K562 (cell line): ENCODE data around the gene APBB2. TPM values are rescaled to one million over a fixed set of nuclear protein-coding genes. Genes with fewer than 3 reads are reported as not detected.

Experiments used
- ATAC-seq: fragments of 200-7000 bp; cut with Tn5 transposase; 3 replicates; pipeline ENCODE4 v1.9.1; 2020; ENCODE audit warnings: moderate library complexity
- BruUV-seq: library from RNA; stranded (reverse); fragments of 400-500 nt; replicated peaks from 2 replicates; lab custom pipeline; 2021; lab: Mats Ljungman, UMichigan
- CTCF ChIA-PET: fragments of 300-600 bp; formaldehyde crosslinking; extraction: SDS; loops from one replicate; lab custom pipeline; 2021; ENCODE audit warnings: low intra/inter-chr PET ratio; lab: Yijun Ruan, JAX
- POLR2A ChIA-PET: fragments of 300-600, 350-650 bp; sonication (Branson Sonifier 250); formaldehyde crosslinking; extraction: SDS; loops from one replicate; lab custom pipeline; 2021; ENCODE audit warnings: antibody characterized with exemption, inconsistent platforms; lab: Yijun Ruan, JAX
- DNase-seq, 4 experiments: peaks; one replicate each; pipeline versions ENCODE4 v3.0.0 to v3.0.0-alpha.2; 2011 to 2018; ENCODE audit warnings: low spot score in 3 of 4, mixed read lengths in 3 of 4; ENCODE audit errors: extremely low read depth in 1 of 4
- FAIRE-seq: peaks from 2 replicates; lab custom pipeline; 2011; peaks lifted over from hg19 to GRCh38; lab: Jason Lieb, UNC
- H2AFZ ChIP-seq: 2 replicates; pipeline ENCODE4 v1.6.0; 2011; ENCODE audit warnings: low read depth, low read length, control low read depth, inconsistent platforms
- H3K27ac ChIP-seq: fragments of 200-600 bp; 3 replicates; pipeline ENCODE4 v1.8.0; 2011; ENCODE audit warnings: low read depth, mild to moderate bottlenecking, control low read depth, inconsistent platforms, low read length, moderate library complexity, mixed read lengths; ENCODE audit errors: extremely low read depth
- H3K27me3 ChIP-seq, 2 experiments: fragments of 300-600 bp in 1 of 2; 2 replicates in 1 of 2; 3 replicates in 1 of 2; pipeline versions ENCODE4 v1.6.0 to v1.8.0; 2011; ENCODE audit warnings: inconsistent platforms in 2 of 2, low read length in 2 of 2, mild to moderate bottlenecking in 1 of 2, mixed read lengths in 1 of 2, moderate library complexity in 1 of 2; ENCODE audit not compliant: control insufficient read depth in 2 of 2, insufficient read depth in 2 of 2
- H3K36me3 ChIP-seq: fragments of 300-600 bp; 3 replicates; pipeline ENCODE4 v1.8.0; 2011; ENCODE audit warnings: mild to moderate bottlenecking, low read length, inconsistent platforms; ENCODE audit not compliant: control insufficient read depth, insufficient read depth
- H3K4me1 ChIP-seq, 2 experiments: fragments of 200-600 bp in 1 of 2; replicated peaks in 1 of 2; 2 replicates in 1 of 2; 3 replicates in 1 of 2; pipeline versions ENCODE4 v1.5.1 to v1.8.0; 2011; ENCODE audit warnings: inconsistent platforms in 2 of 2, low read length in 2 of 2, mild to moderate bottlenecking in 1 of 2, mixed read lengths in 1 of 2, moderate library complexity in 1 of 2; ENCODE audit not compliant: control insufficient read depth in 2 of 2, insufficient read depth in 2 of 2
- H3K4me2 ChIP-seq: 2 replicates; pipeline ENCODE4 v1.6.1; 2011; ENCODE audit warnings: low read length, control low read depth, inconsistent platforms, mixed read lengths; ENCODE audit not compliant: insufficient read depth
- H3K4me3 ChIP-seq: fragments of 200-600 bp; sonication (generic), shearing (Covaris generic); 2 replicates; pipeline ENCODE4 v1.5.1; 2016; ENCODE audit warnings: control low read depth, inconsistent platforms
- H3K79me2 ChIP-seq: fragments of 200-600 bp; 3 replicates; pipeline ENCODE4 v1.8.0; 2011; ENCODE audit warnings: low read length, inconsistent platforms; ENCODE audit not compliant: control insufficient read depth, insufficient read depth
- H3K9ac ChIP-seq, 2 experiments: 2 replicates each; pipeline versions ENCODE4 v1.6.0 to v1.6.1; 2011; ENCODE audit warnings: low read depth in 2 of 2, low read length in 2 of 2, control low read depth in 1 of 2, inconsistent platforms in 1 of 2, mild to moderate bottlenecking in 1 of 2, mixed read lengths in 1 of 2; ENCODE audit not compliant: insufficient read depth in 1 of 2
- H3K9me1 ChIP-seq: one replicate; pipeline ENCODE4 v1.6.0; 2011; ENCODE audit warnings: inconsistent platforms, mild to moderate bottlenecking, low read length, moderate library complexity; ENCODE audit not compliant: control insufficient read depth, insufficient read depth
- H3K9me3 ChIP-seq: replicated peaks from 2 replicates; pipeline ENCODE4 v1.5.1; 2011; ENCODE audit warnings: low read depth, low read length, inconsistent platforms; ENCODE audit not compliant: control insufficient read depth, insufficient read depth
- H4K20me1 ChIP-seq: replicated peaks from 2 replicates; pipeline ENCODE4 v1.6.1; 2011; ENCODE audit warnings: low read length, inconsistent platforms, mixed read lengths; ENCODE audit not compliant: control insufficient read depth, insufficient read depth
- BHLHE40 ChIP-seq: IDR thresholded peaks from 2 replicates; pipeline ENCODE4 v1.6.1; 2011; ENCODE audit warnings: low read length, improper control_type of control experiment
- DMBX1 ChIP-seq: fragments of 250-450 bp; sonication (Bioruptor Pico); IDR thresholded peaks from 2 replicates; pipeline ENCODE4 v1.8.0; 2022; ENCODE audit warnings: inconsistent platforms, mild to moderate bottlenecking, moderate library complexity, borderline replicate concordance
- ILK ChIP-seq: fragments of 450-650 bp; IDR thresholded peaks from 2 replicates; pipeline ENCODE4 v1.6.1; 2016; ENCODE audit warnings: missing genetic modification characterization, low read depth, mild to moderate bottlenecking, missing compliant biosample characterization, moderate library complexity, borderline replicate concordance
- KAT2B ChIP-seq: IDR thresholded peaks from one replicate; pipeline ENCODE4 v1.6.1; 2012; ENCODE audit warnings: low read depth, mild to moderate bottlenecking, control low read depth, inconsistent platforms, low read length, moderate library complexity
- RBM34 ChIP-seq: fragments of 200-400 bp; formaldehyde crosslinking; IDR thresholded peaks from 2 replicates; pipeline ENCODE4 v1.6.1; 2018; ENCODE audit warnings: low read length, borderline replicate concordance; ENCODE audit not compliant: insufficient read depth
- RFX1 ChIP-seq: fragments of 450-650 bp; IDR thresholded peaks from 2 replicates; pipeline ENCODE4 v1.6.1; 2016; ENCODE audit warnings: mild to moderate bottlenecking, moderate library complexity
- SETDB1 ChIP-seq: IDR thresholded peaks from one replicate; pipeline ENCODE4 v1.6.1; 2012; ENCODE audit warnings: low read length, control low read depth, inconsistent platforms
- SIRT6 ChIP-seq: IDR thresholded peaks from one replicate; pipeline ENCODE4 v1.6.1; 2012; ENCODE audit warnings: low read depth, mild to moderate bottlenecking, control low read depth, inconsistent platforms, low read length, moderate library complexity
- ZKSCAN3 ChIP-seq: fragments of 250-450 bp; sonication (Bioruptor Pico); IDR thresholded peaks from 2 replicates; pipeline ENCODE4 v1.4.0; 2020
- ZNF57 ChIP-seq: fragments of 450-650 bp; formaldehyde crosslinking; IDR thresholded peaks from 2 replicates; pipeline ENCODE4 v1.4.0; 2020; ENCODE audit warnings: mild to moderate bottlenecking, moderate library complexity
- ZNF644 ChIP-seq: fragments of 200-800 bp; sonication (Bioruptor generic); IDR thresholded peaks from 2 replicates; pipeline ENCODE4 v1.6.1; 2016; ENCODE audit warnings: low read depth, missing genetic modification characterization, missing compliant biosample characterization
- ZSCAN29 ChIP-seq: fragments of 450-650 bp; IDR thresholded peaks from 2 replicates; pipeline ENCODE4 v1.6.1; 2017
- WGBS: fragments of 100-300 bp; shearing (Covaris generic); methylation state at CpG from one replicate; pipeline ENCODE4 v1.1.6; 2016; ENCODE audit warnings: low coverage, mixed read lengths; ENCODE audit not compliant: insufficient coverage; ENCODE audit errors: missing lambda C conversion rate; 5-methylcytosine and 5-hydroxymethylcytosine counted together
- in situ Hi-C: fragments of 300-500 bp; cut with MboI; formaldehyde crosslinking; loops from 4 replicates; pipeline ENCODE4 v1.15.0; 2018; ENCODE audit warnings: inconsistent platforms, mixed read lengths
- intact Hi-C: fragments of 100-400 bp; cut with micrococcal nuclease; formaldehyde crosslinking; loops from 2 replicates; pipeline ENCODE4 v1.14.2; 2022
- polyA plus RNA-seq, 8 experiments: library from polyadenylated mRNA; depleted of rRNA in 4 of 8; stranded (reverse) in 5 of 8; unstranded in 3 of 8; fragments of >200 nt; fragmentation: Nextera tagmentation in 2 of 8; fragmentation: Illumina TruSeq in 1 of 8; extraction: Ambion mirVana in 2 of 8; extraction: Trizol in 1 of 8; gene quantifications; 2 replicates each; pipeline versions ENCODE4 v1.2.1 to v1.2.3, GENCODE V29; 2011 to 2014; ENCODE audit warnings: inconsistent platforms in 1 of 8, missing spikeins in 1 of 8
- total RNA-seq, 7 experiments: library from RNA; depleted of rRNA in 6 of 7; stranded (reverse); fragments of >200 nt in 6 of 7; fragmentation: Illumina TruSeq in 2 of 7; extraction: Trizol in 2 of 7; gene quantifications; 2 replicates each; pipeline versions ENCODE4 v1.2.1 to v1.2.3, GENCODE V29; 2011 to 2021; ENCODE audit warnings: low replicate concordance in 1 of 7
- TF ChIP-seq, protein P1 (sequence below): sonication (generic); formaldehyde crosslinking; IDR thresholded peaks from 2 replicates; pipeline ENCODE4 v1.8.0; 2023; ENCODE audit warnings: mild to moderate bottlenecking, missing genetic modification reagents
- TF ChIP-seq, protein P2 (sequence below): fragments of 450-650 bp; formaldehyde crosslinking; IDR thresholded peaks from 2 replicates; pipeline ENCODE4 v1.4.0; 2022; ENCODE audit warnings: missing genetic modification characterization
- TF ChIP-seq, protein P3 (sequence below): fragments of 450-650 bp; conservative IDR thresholded peaks from 2 replicates; pipeline ENCODE4 v1.6.1; 2016; ENCODE audit warnings: missing genetic modification characterization, low read depth, mild to moderate bottlenecking, control low read depth, missing compliant biosample characterization
- TF ChIP-seq, protein P4 (sequence below): sonication (generic); formaldehyde crosslinking; IDR thresholded peaks from 2 replicates; pipeline ENCODE4 v1.8.1; 2023; ENCODE audit warnings: mild to moderate bottlenecking, missing genetic modification reagents

APBB2 gene
- total and polyA plus RNA-seq, 9 of the 15 experiments (the other 6 are each of a cell fraction or from before 2014, with no cell fraction given): 0.08 to 2.1 (median 1.4) TPM

DNA sequence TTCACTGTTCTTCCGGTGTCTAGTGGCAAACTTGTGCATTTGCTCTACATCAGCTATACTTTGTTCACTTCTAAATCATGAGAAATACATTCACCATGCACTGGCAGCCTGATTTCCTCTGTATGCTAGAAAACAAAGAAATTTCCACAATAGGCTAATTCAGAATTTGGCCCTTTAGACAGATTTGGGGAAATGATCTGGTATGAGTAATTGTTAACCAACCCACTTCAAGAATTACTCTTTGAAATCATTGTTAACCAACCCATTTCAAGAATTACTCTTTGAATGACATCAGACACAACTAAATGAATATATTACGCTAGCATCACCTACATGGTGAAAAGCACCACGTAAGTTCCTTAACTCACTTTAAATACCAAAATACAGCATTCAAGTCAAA is 14.6 kb downstream of the APBB2 start:
- in situ Hi-C loops: no loop called here
- H3K4me3 ChIP-seq: no peak overlapping the region
- peaks cover 3 to 17% of the 10 kb centered on the region in 2 experiments; a peak in 2 of 5 replicates for H3K27me3 ChIP-seq
- H3K27ac ChIP-seq: no peak overlapping the region
- no peak for FAIRE-seq
- H3K36me3 ChIP-seq: no peaks in the 10 kb centered on the region
- POLR2A ChIA-PET: interaction anchor here (1.0 kb wide), 1 partner anchor 20 kb away, joined by 3 read pairs; no protein-coding TSS in a partner anchor
- no peak for TF ChIP-seq ZNF57 (CRISPR knock-in tag)
- TF ChIP-seq, protein P1, sequence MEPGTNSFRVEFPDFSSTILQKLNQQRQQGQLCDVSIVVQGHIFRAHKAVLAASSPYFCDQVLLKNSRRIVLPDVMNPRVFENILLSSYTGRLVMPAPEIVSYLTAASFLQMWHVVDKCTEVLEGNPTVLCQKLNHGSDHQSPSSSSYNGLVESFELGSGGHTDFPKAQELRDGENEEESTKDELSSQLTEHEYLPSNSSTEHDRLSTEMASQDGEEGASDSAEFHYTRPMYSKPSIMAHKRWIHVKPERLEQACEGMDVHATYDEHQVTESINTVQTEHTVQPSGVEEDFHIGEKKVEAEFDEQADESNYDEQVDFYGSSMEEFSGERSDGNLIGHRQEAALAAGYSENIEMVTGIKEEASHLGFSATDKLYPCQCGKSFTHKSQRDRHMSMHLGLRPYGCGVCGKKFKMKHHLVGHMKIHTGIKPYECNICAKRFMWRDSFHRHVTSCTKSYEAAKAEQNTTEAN (CRISPR knock-in tag): no peak
- TF ChIP-seq RFX1: no peak
- no peak for TF ChIP-seq BHLHE40
- no peak for TF ChIP-seq ILK (tag)
- TF ChIP-seq, protein P2, sequence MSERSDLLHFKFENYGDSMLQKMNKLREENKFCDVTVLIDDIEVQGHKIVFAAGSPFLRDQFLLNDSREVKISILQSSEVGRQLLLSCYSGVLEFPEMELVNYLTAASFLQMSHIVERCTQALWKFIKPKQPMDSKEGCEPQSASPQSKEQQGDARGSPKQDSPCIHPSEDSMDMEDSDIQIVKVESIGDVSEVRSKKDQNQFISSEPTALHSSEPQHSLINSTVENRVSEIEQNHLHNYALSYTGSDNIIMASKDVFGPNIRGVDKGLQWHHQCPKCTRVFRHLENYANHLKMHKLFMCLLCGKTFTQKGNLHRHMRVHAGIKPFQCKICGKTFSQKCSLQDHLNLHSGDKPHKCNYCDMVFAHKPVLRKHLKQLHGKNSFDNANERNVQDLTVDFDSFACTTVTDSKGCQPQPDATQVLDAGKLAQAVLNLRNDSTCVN (CRISPR knock-in tag): no peak
- no peak for TF ChIP-seq SETDB1
- TF ChIP-seq ZNF644 (tag): no peak
- TF ChIP-seq ZKSCAN3 (CRISPR knock-in tag): no peak
- no peak for TF ChIP-seq RBM34
- TF ChIP-seq ZSCAN29: no peak
- TF ChIP-seq, protein P3, sequence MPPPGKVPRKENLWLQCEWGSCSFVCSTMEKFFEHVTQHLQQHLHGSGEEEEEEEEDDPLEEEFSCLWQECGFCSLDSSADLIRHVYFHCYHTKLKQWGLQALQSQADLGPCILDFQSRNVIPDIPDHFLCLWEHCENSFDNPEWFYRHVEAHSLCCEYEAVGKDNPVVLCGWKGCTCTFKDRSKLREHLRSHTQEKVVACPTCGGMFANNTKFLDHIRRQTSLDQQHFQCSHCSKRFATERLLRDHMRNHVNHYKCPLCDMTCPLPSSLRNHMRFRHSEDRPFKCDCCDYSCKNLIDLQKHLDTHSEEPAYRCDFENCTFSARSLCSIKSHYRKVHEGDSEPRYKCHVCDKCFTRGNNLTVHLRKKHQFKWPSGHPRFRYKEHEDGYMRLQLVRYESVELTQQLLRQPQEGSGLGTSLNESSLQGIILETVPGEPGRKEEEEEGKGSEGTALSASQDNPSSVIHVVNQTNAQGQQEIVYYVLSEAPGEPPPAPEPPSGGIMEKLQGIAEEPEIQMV (tag): no peak
- TF ChIP-seq, protein P4, sequence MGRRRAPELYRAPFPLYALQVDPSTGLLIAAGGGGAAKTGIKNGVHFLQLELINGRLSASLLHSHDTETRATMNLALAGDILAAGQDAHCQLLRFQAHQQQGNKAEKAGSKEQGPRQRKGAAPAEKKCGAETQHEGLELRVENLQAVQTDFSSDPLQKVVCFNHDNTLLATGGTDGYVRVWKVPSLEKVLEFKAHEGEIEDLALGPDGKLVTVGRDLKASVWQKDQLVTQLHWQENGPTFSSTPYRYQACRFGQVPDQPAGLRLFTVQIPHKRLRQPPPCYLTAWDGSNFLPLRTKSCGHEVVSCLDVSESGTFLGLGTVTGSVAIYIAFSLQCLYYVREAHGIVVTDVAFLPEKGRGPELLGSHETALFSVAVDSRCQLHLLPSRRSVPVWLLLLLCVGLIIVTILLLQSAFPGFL (CRISPR knock-in tag): no peak
- TF ChIP-seq KAT2B: no peak
- no peak for TF ChIP-seq DMBX1
- TF ChIP-seq SIRT6: no peak
- no peaks in the 10 kb centered on the region for H4K20me1 ChIP-seq
- intact Hi-C loops: no loop called here
- no peak for ATAC-seq
- no peak for DNase-seq
- no peak overlapping the region for H3K4me2 ChIP-seq
- no peaks in the 10 kb centered on the region for H3K9me3 ChIP-seq
- H3K79me2 ChIP-seq: no peaks in the 10 kb centered on the region
- H3K9me1 ChIP-seq: no peaks in the 10 kb centered on the region
- WGBS: 4% methylated on average over 3 of the region's 3 CpGs
- H3K4me1 ChIP-seq: no peaks in the 10 kb centered on the region
- H2AFZ ChIP-seq: no peak overlapping the region
- no TSS peak for BruUV-seq
- H3K9ac ChIP-seq: no peak overlapping the region
- CTCF ChIA-PET: no interaction called here
